Activated CD4-positive, alpha-beta T cell treated with anti-CD3 and anti-CD28 coated beads for 36 hours (primary cell): ENCODE data around the gene UPK1B. TPM values are rescaled to one million over a fixed set of nuclear protein-coding genes. Genes with fewer than 3 reads are reported as not detected.
"Not testable (repeated sequence)": the region's sequence is repeated elsewhere in the genome, so short reads cannot be mapped to it uniquely, and the experiment has no call there.

Experiments
- ATAC-seq: fragments of 200-7000 bp; cut with Tn5 transposase; one replicate; pipeline ENCODE4 v1.10.0; 2021; ENCODE audit warnings: mild to moderate bottlenecking, moderate library complexity
- CTCF ChIA-PET: fragments of 350-600 bp; sonication (Branson Sonifier 250); formaldehyde crosslinking; loops from one replicate; lab custom pipeline; 2021; ENCODE audit warnings: antibody characterized with exemption; lab: Charles Lee
- POLR2A ChIA-PET: fragments of 350-600 bp; sonication (Branson Sonifier 250); formaldehyde crosslinking; loops from one replicate; lab custom pipeline; 2021; ENCODE audit warnings: antibody characterized with exemption, inconsistent platforms; lab: Charles Lee
- DNase-seq: peaks from one replicate; pipeline ENCODE4 v3.0.0-alpha.2; 2020
- H3K27ac Mint-ChIP-seq: one replicate; pipeline ENCODE4 v1.8.0; 2021; ENCODE audit warnings: mixed read lengths
- H3K27me3 Mint-ChIP-seq: one replicate; pipeline ENCODE4 v1.8.0; 2021; ENCODE audit warnings: mixed read lengths
- H3K36me3 Mint-ChIP-seq: one replicate; pipeline ENCODE4 v1.8.0; 2021; ENCODE audit warnings: low read depth, mixed read lengths
- H3K4me1 Mint-ChIP-seq: one replicate; pipeline ENCODE4 v1.8.0; 2021; ENCODE audit warnings: mixed read lengths
- H3K4me3 Mint-ChIP-seq: one replicate; pipeline ENCODE4 v1.8.0; 2021; ENCODE audit warnings: mild to moderate bottlenecking, moderate library complexity, mixed read lengths
- H3K9me3 Mint-ChIP-seq: one replicate; pipeline ENCODE4 v1.8.0; 2021; ENCODE audit warnings: low read depth, mixed read lengths
- intact Hi-C, 2 experiments: fragments of 100-400 bp; cut with DNase I in 1 of 2; cut with micrococcal nuclease in 1 of 2; formaldehyde crosslinking; loops; one replicate each; pipeline versions ENCODE4 v1.14.2 to v1.15.1; 2022 to 2024; cut with DNase I, micrococcal nuclease
- total RNA-seq, 2 experiments: library from RNA; stranded (reverse); gene quantifications; one replicate each; pipeline ENCODE4 v1.2.3, GENCODE V29; 2021

UPK1B gene
- total RNA-seq, 2 experiments from 2014 or later = 0.25 to 0.41 TPM

- H3K9me3 Mint-ChIP-seq = no peaks in the 10 kb centered on the region
- H3K4me3 Mint-ChIP-seq = peak overlapping the region; percentile 89
- CTCF ChIA-PET = interaction anchor here (0.7 to 1.1 kb wide), 2 partner anchors 114 to 259 kb away, joined by 3 to 4 read pairs; no protein-coding TSS in a partner anchor
- peaks cover 33% of the 10 kb centered on the region for H3K36me3 Mint-ChIP-seq
- peak overlapping the region; percentile 76 for H3K27ac Mint-ChIP-seq
- H3K27me3 Mint-ChIP-seq = no peaks in the 10 kb centered on the region
- no peak for DNase-seq
- peaks cover 59% of the 10 kb centered on the region for H3K4me1 Mint-ChIP-seq
- POLR2A ChIA-PET = no interaction called here
- ATAC-seq = no peak
- intact Hi-C loops = loop anchor here in 1 of 2 experiments (10.0 kb wide), 1 partner anchor 204 kb away; the partner anchor contains the start of gene IGSF11
Observed at GRCh38 chr3:119238363-119238762, 65.0 kb downstream of the UPK1B start.

GRCh38 chr3:119239206-119239820 is 65.9 kb downstream of the UPK1B start:
- Mint-ChIP-seq H3K4me1 (peaks cover 54% of the 10 kb centered on the region), H3K4me3 (peak overlapping the region; percentile 89), H3K9me3 (no peaks in the 10 kb centered on the region), H3K36me3 (peaks cover 28% of the 10 kb centered on the region), H3K27me3 (no peaks in the 10 kb centered on the region), H3K27ac (peak overlapping the region; percentile 99)
- ChIA-PET CTCF (interaction anchor here (0.7 to 3.3 kb wide), 8 partner anchors 10 to 893 kb away, joined by 3 to 40 read pairs (median 11); partner anchors contain the start of gene TEX55), POLR2A (interaction anchor here (0.7 to 1.0 kb wide), 2 partner anchors 19 to 181 kb away, joined by 3 to 5 read pairs; no protein-coding TSS in a partner anchor)
- DNase-seq = no peak
- peak; percentile 6 for ATAC-seq
- intact Hi-C loops = loop anchor here in 1 of 2 experiments (10.0 kb wide), 1 partner anchor 205 kb away; the partner anchor contains the start of gene IGSF11

GRCh38 chr3:119240101-119240590 is 66.7 kb downstream of the UPK1B start:
- Mint-ChIP-seq H3K27me3 (no peaks in the 10 kb centered on the region), H3K36me3 (peaks cover 21% of the 10 kb centered on the region), H3K4me3 (peak overlapping the region; percentile 89), H3K9me3 (no peaks in the 10 kb centered on the region), H3K27ac (peak overlapping the region; percentile 99), H3K4me1 (peaks cover 46% of the 10 kb centered on the region)
- ChIA-PET CTCF (interaction anchor here (0.7 to 3.3 kb wide), 21 partner anchors 11 to 441 kb away, joined by 3 to 40 read pairs (median 4); partner anchors contain the start of genes ARHGAP31, IGSF11 and TEX55), POLR2A (interaction anchor here (1.2 to 2.1 kb wide), 3 partner anchors 21 to 223 kb away, joined by 5 to 10 read pairs (median 8); partner anchors contain the start of gene TMEM39A)
- intact Hi-C loops = loop anchor here (1.0 to 2.0 kb wide), 10 partner anchors 21 to 855 kb away; partner anchors contain the start of genes ARHGAP31 (in 2 of the 2), GSK3B (in 1 of the 2) and TIMMDC1 (in 1 of the 2)
- DNase-seq = no peak
- peak; percentile 13 for ATAC-seq

- Mint-ChIP-seq H3K4me3 (peak within 1 kb of the TSS; percentile 89), H3K27ac (peak within 1 kb of the TSS; percentile 99), H3K9me3 (no peaks in the 10 kb centered on the region), H3K4me1 (peaks cover 40% of the 10 kb centered on the region), H3K36me3 (peaks cover 15% of the 10 kb centered on the region), H3K27me3 (no peaks in the 10 kb centered on the region)
- DNase-seq = peak; percentile 86
- intact Hi-C loops = loop anchor here (1.0 to 2.0 kb wide), 16 partner anchors 22 to 854 kb away; partner anchors contain the start of genes ARHGAP31 (in 2 of the 2), COX17 (in 1 of the 2), GSK3B (in 1 of the 2) and IGSF11 (in 1 of the 2)
- ATAC-seq = peak; percentile 75
- ChIA-PET CTCF (interaction anchor here (0.5 to 3.3 kb wide), 42 partner anchors 11 to 440 kb away, joined by 3 to 40 read pairs (median 4); partner anchors contain the start of genes ARHGAP31, COX17, IGSF11 and TEX55), POLR2A (interaction anchor here (1.2 to 2.1 kb wide), 3 partner anchors 21 to 223 kb away, joined by 5 to 10 read pairs (median 8); partner anchors contain the start of gene TMEM39A)
Observed at GRCh38 chr3:119240591-119241434, 67.4 kb downstream of the UPK1B start, which contains the start of gene B4GALT4. B4GALT4 (minus strand) TSS chr3:119240878; CDS start chr3:119230099, 10,779 bp downstream.

GRCh38 chr3:119242387-119243057 is 69.1 kb downstream of the UPK1B start:
- ATAC-seq, intact Hi-C loops, H3K27me3 Mint-ChIP-seq, POLR2A ChIA-PET, H3K4me3 Mint-ChIP-seq, H3K9me3 Mint-ChIP-seq, DNase-seq, H3K27ac Mint-ChIP-seq, H3K36me3 Mint-ChIP-seq: not testable (repeated sequence)
- CTCF ChIA-PET = interaction anchor here (0.7 to 3.3 kb wide), 7 partner anchors 18 to 359 kb away, joined by 3 to 40 read pairs (median 5); partner anchors contain the start of gene TMEM39A
- peaks cover 22% of the 10 kb centered on the region for H3K4me1 Mint-ChIP-seq

- Mint-ChIP-seq H3K36me3 (peaks cover 11% of the 10 kb centered on the region), H3K4me1 (peaks cover 22% of the 10 kb centered on the region)
- H3K4me3 Mint-ChIP-seq, DNase-seq, POLR2A ChIA-PET, H3K27me3 Mint-ChIP-seq, intact Hi-C loops, ATAC-seq, H3K9me3 Mint-ChIP-seq, H3K27ac Mint-ChIP-seq: not testable (repeated sequence)
- CTCF ChIA-PET = interaction anchor here (1.6 kb wide), 1 partner anchor 98 kb away, joined by 5 read pairs; no protein-coding TSS in a partner anchor
Observed at GRCh38 chr3:119243058-119243529, 69.7 kb downstream of the UPK1B start.

- Mint-ChIP-seq H3K4me3 (no peak overlapping the region), H3K4me1 (peaks cover 16% of the 10 kb centered on the region), H3K9me3 (peaks cover 10% of the 10 kb centered on the region), H3K36me3 (peaks cover 11% of the 10 kb centered on the region), H3K27me3 (no peaks in the 10 kb centered on the region), H3K27ac (no peak overlapping the region)
- CTCF ChIA-PET = interaction anchor here (0.6 to 1.6 kb wide), 4 partner anchors 81 to 205 kb away, joined by 3 to 5 read pairs (median 4); no protein-coding TSS in a partner anchor
- intact Hi-C loops = no loop called here
- POLR2A ChIA-PET = interaction anchor here (0.7 kb wide), 1 partner anchor 8 kb away, joined by 4 read pairs; no protein-coding TSS in a partner anchor
- DNase-seq = no peak
- ATAC-seq = no peak
Observed at GRCh38 chr3:119243712-119244111, 70.3 kb downstream of the UPK1B start.

- ChIA-PET CTCF (interaction anchor here (0.6 to 2.4 kb wide), 5 partner anchors 12 to 362 kb away, joined by 3 to 6 read pairs (median 3); no protein-coding TSS in a partner anchor), POLR2A (no interaction called here)
- H3K9me3 Mint-ChIP-seq = peaks cover 21% of the 10 kb centered on the region
- peaks cover 2% of the 10 kb centered on the region for H3K4me1 Mint-ChIP-seq
- ATAC-seq = no peak
- no peak overlapping the region for H3K4me3 Mint-ChIP-seq
- intact Hi-C loops = no loop called here
- no peaks in the 10 kb centered on the region for H3K27me3 Mint-ChIP-seq
- no peak overlapping the region for H3K27ac Mint-ChIP-seq
- peaks cover 8% of the 10 kb centered on the region for H3K36me3 Mint-ChIP-seq
- no peak for DNase-seq
Observed at GRCh38 chr3:119245778-119246177, 72.4 kb downstream of the UPK1B start.
